ENCODE measurements around the gene SPP1. TPM values are rescaled to one million over a fixed set of nuclear protein-coding genes. Genes with fewer than 3 reads are reported as not detected.

Gene SPP1
- total and polyA plus RNA-seq, 7 donors = 3.0 to 47.8 (median 30.4) TPM

DNA sequence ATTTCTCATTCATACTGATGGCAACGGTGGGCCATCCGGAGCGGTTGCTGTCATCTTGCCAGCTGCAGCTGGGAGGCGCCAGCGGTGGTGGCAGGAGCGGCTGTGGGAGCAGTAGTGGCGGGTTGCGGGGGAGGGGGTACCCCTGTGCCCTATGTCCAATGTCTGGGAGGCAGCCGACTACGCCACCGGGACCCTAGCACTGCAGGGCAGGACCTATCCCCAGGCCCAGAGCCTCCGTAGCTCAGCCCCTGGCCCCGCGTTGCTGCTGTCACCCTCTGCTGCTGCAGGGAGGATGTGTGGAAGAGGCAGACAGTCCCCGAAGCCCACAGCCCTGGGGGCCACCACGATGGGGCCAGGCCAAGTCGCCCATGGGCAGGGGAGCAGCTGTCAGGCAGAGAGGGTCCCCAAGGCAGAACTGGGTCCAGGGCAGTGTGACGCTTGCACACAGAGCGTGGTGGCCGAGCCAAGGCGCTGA lies 10.0 kb upstream of the SPP1 start:
- Histone ChIP-seq H3K27me3 (no peaks in the 10 kb centered on the region), H3K4me1 (no peaks in the 10 kb centered on the region), H3K36me3 (no peaks in the 10 kb centered on the region), H3K4me3 (no peak overlapping the region), H3K27ac (no peak overlapping the region), H3K9me3 (no peaks in the 10 kb centered on the region)
- intact Hi-C loops (cut with DNase I) = no loop called here
- TF ChIP-seq POLR2A (IDR thresholded peaks at IDR 0.05) = no peak
- TF ChIP-seq POLR2AphosphoS5 (IDR thresholded peaks at IDR 0.05) = no peak
- TF ChIP-seq, protein P1, sequence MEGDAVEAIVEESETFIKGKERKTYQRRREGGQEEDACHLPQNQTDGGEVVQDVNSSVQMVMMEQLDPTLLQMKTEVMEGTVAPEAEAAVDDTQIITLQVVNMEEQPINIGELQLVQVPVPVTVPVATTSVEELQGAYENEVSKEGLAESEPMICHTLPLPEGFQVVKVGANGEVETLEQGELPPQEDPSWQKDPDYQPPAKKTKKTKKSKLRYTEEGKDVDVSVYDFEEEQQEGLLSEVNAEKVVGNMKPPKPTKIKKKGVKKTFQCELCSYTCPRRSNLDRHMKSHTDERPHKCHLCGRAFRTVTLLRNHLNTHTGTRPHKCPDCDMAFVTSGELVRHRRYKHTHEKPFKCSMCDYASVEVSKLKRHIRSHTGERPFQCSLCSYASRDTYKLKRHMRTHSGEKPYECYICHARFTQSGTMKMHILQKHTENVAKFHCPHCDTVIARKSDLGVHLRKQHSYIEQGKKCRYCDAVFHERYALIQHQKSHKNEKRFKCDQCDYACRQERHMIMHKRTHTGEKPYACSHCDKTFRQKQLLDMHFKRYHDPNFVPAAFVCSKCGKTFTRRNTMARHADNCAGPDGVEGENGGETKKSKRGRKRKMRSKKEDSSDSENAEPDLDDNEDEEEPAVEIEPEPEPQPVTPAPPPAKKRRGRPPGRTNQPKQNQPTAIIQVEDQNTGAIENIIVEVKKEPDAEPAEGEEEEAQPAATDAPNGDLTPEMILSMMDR (IDR thresholded peaks at IDR 0.05) = no peak
- TF ChIP-seq EP300 (IDR thresholded peaks at IDR 0.05) = no peak
- WGBS, 2 donors = 91 to 93% methylated on average over 21 of the region's 21 CpGs
- DNase-seq = no peak

DNA sequence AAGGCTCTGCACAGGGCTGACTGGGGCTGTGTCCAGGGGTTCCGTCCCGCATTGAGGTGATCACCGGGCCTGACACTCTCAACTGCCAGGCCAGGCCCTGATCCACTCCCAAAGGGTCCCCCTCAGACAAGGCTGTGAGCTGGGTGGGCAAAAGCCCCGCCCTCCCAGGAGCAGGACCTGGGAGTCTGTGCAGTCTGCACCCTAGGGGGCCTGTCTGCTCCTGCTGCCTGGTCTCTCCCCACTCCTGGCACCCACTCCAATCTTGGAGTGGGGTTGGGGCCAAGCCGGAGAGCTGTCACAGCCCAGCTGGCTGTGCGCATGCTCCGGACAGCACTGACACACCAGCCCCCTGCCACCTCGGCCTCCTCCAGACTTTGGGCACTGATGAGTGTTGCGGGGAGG lies 9.4 kb upstream of the SPP1 start:
- DNase-seq = no peak
- TF ChIP-seq POLR2A (IDR thresholded peaks at IDR 0.05) (no peak), EP300 (IDR thresholded peaks at IDR 0.05) (no peak), POLR2AphosphoS5 (IDR thresholded peaks at IDR 0.05) (no peak)
- TF ChIP-seq, protein P1 (IDR thresholded peaks at IDR 0.05) = no peak
- 93 to 94% methylated on average over 9 of the region's 9 CpGs for WGBS, 2 donors
- H3K27me3 ChIP-seq = no peaks in the 10 kb centered on the region
- no peaks in the 10 kb centered on the region for H3K36me3 ChIP-seq
- intact Hi-C loops (cut with DNase I) = no loop called here
- no peaks in the 10 kb centered on the region for H3K9me3 ChIP-seq
- no peak overlapping the region for H3K4me3 ChIP-seq
- H3K4me1 ChIP-seq = no peaks in the 10 kb centered on the region
- no peak overlapping the region for H3K27ac ChIP-seq

DNA sequence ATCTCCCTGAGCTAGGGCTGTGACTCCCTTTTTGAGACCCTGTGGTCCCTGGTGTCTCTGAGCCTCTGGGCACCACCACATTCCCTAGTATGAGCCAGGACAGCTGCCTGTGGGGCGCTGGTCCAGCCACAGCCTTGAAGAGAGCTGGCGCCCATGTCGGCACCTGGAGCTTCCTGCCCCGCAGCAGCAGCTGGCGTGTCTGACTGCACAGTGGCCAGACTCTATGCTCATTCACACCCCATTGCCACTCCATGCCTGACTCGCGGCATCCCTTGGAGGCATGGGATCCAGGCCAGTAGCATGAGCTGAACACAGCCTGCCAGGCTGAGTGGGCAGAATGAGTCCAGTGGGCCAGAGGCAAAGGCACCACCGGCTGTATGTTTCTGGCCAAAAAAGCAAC lies 8.3 kb upstream of the SPP1 start:
- WGBS, 2 donors = 87 to 90% methylated on average over 8 of the region's 8 CpGs
- no peak for DNase-seq
- intact Hi-C loops (cut with DNase I) = no loop called here
- Histone ChIP-seq H3K4me3 (no peak overlapping the region), H3K4me1 (no peaks in the 10 kb centered on the region), H3K36me3 (no peaks in the 10 kb centered on the region), H3K27me3 (no peaks in the 10 kb centered on the region), H3K9me3 (no peaks in the 10 kb centered on the region), H3K27ac (no peak overlapping the region)
- TF ChIP-seq, protein P1 (IDR thresholded peaks at IDR 0.05) = no peak
- TF ChIP-seq EP300 (IDR thresholded peaks at IDR 0.05) = no peak
- TF ChIP-seq POLR2A (IDR thresholded peaks at IDR 0.05) = no peak
- no peak for TF ChIP-seq POLR2AphosphoS5 (IDR thresholded peaks at IDR 0.05)

DNA sequence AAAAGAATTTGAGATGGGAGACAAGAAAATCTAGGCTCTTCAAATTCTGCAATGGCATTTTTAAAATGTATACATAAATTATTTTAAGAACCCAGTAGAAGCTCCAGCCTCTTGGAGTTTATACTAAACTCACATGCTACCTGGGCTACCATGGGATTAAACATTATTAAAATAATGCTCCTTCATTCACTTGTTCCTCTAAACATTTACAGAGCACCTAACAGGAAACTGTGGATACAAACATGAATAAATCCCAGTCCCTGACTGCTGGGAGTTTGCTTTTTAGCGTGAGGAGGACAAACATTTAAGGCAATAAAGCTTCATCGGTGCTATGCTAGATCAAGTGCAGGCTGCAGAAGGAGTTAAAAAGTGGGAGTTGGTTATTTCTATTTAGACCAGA lies 5.4 kb upstream of the SPP1 start:
- Histone ChIP-seq H3K4me1 (peaks cover 0 to 5% (median 2%) of the 10 kb centered on the region in 4 donors), H3K27me3 (no peaks in the 10 kb centered on the region), H3K27ac (no peak overlapping the region), H3K36me3 (no peaks in the 10 kb centered on the region), H3K4me3 (no peak overlapping the region), H3K9me3 (no peaks in the 10 kb centered on the region)
- intact Hi-C loops (cut with DNase I) = loop anchor here (10.0 kb wide), 1 partner anchor 245 kb away; no protein-coding TSS in a partner anchor
- no peak for DNase-seq
- 13 to 60% methylated on average over 2 of the region's 2 CpGs for WGBS, 2 donors
- TF ChIP-seq POLR2AphosphoS5 (IDR thresholded peaks at IDR 0.05) (no peak), EP300 (IDR thresholded peaks at IDR 0.05) (no peak), POLR2A (IDR thresholded peaks at IDR 0.05) (no peak)
- TF ChIP-seq, protein P1 (IDR thresholded peaks at IDR 0.05) = no peak

DNA sequence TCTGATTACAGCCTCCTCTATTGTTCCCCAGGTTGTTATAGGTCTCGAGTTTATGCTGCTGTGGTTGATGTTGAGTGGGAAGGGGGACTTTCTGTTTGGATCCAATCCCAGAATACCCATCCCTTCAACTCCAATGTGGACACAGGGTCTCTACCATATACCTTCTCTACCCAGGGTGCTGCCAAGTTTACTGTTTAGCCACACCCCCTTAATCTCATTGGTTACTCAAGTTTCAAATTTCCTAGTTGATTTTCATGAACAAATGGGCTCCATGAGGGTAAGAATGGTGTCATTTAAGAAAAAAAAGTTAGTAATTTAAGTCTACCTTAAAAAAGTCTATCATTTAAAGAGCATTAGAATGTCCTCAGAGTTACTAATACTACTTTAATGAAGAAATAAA lies 3.6 kb upstream of the SPP1 start:
- no peaks in the 10 kb centered on the region for H3K9me3 ChIP-seq
- no peaks in the 10 kb centered on the region for H3K27me3 ChIP-seq
- 11 to 47% methylated on average over 1 of the region's 1 CpG for WGBS, 2 donors
- no peak for TF ChIP-seq EP300 (IDR thresholded peaks at IDR 0.05)
- no peaks in the 10 kb centered on the region for H3K36me3 ChIP-seq
- H3K4me1 ChIP-seq = peaks cover 0 to 5% (median 2%) of the 10 kb centered on the region in 4 donors
- H3K27ac ChIP-seq = no peak overlapping the region
- DNase-seq = no peak
- intact Hi-C loops (cut with DNase I) = loop anchor here (10.0 kb wide), 1 partner anchor 243 kb away; no protein-coding TSS in a partner anchor
- no peak overlapping the region for H3K4me3 ChIP-seq

All from sigmoid colon (tissue), 7 donors.